ENCODE measurements around the gene OR2A2.
A peak's percentile ranks its signal among the peaks of the same experiment; 100 is the strongest.
"Not testable (repeated sequence)": the region's sequence is repeated elsewhere in the genome, so short reads cannot be mapped to it uniquely, and the experiment has no call there.

The OR2A2 gene, protein sequence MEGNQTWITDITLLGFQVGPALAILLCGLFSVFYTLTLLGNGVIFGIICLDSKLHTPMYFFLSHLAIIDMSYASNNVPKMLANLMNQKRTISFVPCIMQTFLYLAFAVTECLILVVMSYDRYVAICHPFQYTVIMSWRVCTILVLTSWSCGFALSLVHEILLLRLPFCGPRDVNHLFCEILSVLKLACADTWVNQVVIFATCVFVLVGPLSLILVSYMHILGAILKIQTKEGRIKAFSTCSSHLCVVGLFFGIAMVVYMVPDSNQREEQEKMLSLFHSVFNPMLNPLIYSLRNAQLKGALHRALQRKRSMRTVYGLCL

GRCh38 chr7:144109283-144109682, at the start of gene OR2A2:
TSS of gene OR2A2 (plus strand) at chr7:144109583. CDS start at chr7:144109583, 0 bp downstream.
- no peak for DNase-seq

DNA sequence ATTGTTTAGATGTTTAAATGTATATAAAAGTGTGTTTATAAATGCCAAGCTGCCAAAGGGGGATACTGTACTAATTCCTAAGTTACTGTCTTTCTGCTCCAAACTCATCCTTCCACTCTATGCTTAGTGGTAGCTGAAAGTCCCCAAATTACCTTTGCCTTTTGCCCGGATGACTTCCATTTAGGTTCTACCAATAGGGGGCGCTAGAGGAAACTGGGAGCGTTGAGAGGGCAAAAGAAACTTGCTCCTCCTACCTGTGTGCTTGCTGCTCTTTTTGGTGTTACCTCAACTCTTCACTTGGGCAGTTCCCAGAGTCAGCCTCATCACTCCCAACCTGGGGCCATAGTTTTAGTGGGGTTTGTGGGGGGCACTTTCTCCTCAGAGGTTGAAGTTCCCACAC, 45.7 kb upstream of the OR2A2 start:
- no peak for DNase-seq

GRCh38 chr7:144069511-144069910, 39.9 kb upstream of the OR2A2 start, which contains the start of gene OR2A25:
TSS of gene OR2A25 (plus strand) at chr7:144069811. CDS start at chr7:144074220, 4,409 bp downstream.
- DNase-seq = no peak

- DNase-seq = no peak
Observed at GRCh38 chr7:144069953-144070352, 39.4 kb upstream of the OR2A2 start.

DNA sequence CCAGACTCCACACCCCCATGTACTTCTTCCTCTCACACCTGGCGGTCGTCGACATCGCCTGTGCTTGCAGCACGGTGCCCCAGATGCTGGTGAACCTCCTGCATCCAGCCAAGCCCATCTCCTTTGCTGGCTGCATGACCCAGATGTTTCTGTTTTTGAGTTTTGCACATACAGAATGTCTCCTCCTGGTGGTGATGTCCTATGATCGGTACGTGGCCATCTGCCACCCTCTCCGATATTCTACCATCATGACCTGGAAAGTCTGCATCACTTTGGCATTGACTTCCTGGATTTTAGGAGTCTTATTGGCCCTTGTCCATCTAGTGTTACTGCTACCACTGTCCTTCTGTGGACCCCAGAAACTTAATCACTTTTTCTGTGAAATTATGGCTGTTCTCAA, 35.0 kb upstream of the OR2A2 start:
- no peak for DNase-seq

GRCh38 chr7:144085978-144086377, 23.4 kb upstream of the OR2A2 start, which contains the start of gene OR2A12:
TSS of gene OR2A12 (plus strand) at chr7:144086278. CDS start at chr7:144095108, 8,830 bp downstream.
- DNase-seq = no peak

DNA sequence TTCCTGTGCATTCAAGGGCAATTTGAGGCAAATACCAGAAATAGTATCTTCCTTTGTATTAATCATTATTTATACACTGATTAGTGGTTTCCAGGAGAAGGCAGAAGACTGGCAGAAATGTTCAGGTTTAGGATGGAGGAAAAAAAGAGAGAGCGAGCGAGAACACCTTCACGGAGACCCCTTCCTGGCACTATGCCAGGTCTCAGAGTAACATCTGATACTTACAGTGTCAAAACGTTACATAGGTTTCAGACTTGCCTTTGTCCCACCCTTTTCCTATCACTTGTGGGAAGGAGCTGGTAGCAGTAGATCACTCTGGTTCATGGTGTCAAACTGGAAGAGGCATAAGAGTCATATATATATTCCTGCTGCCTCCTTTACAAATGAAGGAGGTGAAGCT, 22.7 kb upstream of the OR2A2 start:
- DNase-seq = no peak

- DNase-seq = no peak
Observed at GRCh38 chr7:144087230-144087629, 22.2 kb upstream of the OR2A2 start.

- DNase-seq = no peak
Observed at GRCh38 chr7:144090667-144091066, 18.7 kb upstream of the OR2A2 start.

DNA sequence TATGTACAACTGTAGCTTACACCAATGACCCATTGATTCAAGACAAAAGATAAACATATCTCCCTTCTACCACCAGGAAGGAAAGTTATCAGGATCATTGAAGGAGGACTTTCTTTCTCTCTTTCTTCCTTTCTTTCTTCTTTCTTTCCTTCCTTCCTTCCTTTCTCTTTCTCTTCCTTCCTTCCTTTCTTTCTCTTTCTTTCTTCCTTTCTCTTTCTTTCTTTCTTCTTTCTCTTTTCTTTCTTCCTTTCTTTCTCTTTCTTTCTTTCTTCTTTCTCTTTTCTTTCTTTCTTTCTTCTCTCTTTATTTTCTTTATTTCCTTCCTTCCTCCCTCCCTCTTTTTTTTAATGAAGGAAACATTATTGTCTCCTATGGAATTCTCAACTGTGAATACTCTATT, 10.6 kb upstream of the OR2A2 start:
- DNase-seq = no peak

- DNase-seq = no peak
Observed at GRCh38 chr7:144100607-144101006, 8.8 kb upstream of the OR2A2 start.

DNA sequence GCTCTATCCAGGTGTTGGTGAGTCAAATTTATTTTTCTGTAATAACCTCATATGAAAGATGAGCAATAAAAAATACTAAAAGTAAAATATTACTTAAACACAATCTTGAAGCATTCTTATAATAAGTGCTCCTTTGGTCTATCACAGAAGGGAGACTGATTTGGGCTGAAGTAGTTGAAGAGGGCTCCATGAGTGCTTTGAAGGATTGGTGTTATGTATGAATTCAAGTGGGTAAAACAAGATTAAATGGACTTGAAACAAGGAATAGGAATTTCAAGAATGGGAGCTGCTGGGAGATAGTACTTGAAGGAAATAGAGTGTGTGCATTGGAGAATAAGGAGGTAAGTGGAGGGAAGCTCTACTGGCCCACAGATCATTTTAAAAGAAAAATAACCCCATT, 7.3 kb upstream of the OR2A2 start:
- DNase-seq = no peak

DNA sequence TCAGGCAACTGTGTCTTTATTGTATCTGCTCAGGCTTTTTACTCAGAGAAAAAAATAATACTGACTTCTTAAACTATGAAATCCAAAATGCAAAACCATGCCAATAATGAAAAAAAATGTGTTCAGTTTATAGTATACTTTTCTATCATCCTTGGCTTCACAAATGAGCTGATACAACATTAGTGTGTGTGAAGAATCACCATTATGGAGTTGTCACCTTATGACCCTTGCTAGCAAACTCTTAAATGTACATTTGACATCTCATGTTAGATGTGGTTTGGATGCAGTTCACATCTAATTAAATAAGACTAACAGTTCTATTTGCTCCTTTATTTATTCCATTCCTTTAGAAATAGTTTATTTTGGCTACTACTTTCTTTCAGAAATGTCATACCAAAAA, 4.2 kb upstream of the OR2A2 start:
- DNase-seq = no peak

GRCh38 chr7:144110272-144110671, 889 bp downstream of the OR2A2 start:
- no peak for DNase-seq

DNA sequence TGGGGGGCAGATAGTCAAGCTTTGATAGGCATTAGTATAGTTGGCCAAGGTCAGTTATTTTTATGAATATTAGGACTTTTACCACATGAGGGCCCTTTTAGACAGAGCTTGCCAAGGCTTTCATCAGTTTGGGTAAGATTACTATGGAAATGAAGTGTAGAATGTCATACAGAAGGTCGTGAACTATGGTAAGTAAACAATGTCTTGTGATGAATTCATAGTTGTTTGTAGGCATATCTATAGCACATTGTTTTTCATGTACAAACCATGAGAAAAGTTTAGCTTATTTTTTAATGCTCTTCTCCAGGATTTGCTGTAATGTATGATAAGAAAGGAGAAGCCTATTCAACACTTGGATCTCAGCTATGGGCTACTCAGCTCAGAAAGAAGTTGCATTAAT, 4.3 kb downstream of the OR2A2 start:
- DNase-seq = no peak

DNA sequence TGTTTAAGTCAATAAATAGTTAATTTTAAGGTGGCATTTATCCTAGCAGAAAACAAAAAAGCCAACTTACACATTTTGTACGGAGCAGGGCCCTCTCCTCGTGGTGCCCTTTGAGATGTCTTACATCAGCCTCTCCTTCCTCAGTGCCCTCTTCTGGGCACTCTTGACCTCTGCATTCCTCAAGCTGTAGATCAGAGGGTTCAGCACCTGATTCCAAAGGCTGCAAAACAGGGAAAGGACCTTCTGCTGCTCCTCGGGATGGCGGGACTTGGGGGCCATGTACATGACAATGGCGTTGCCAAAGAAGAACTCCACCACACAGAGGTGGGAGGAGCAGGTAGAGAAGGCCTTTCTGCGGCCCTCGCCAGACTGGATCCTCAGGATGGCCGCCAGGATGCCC, 9.0 kb downstream of the OR2A2 start:
- DNase-seq = no peak

- DNase-seq = no peak
Observed at GRCh38 chr7:144122876-144123275, 13.5 kb downstream of the OR2A2 start, which contains the start of gene OR2A14. TSS of gene OR2A14 (plus strand) at chr7:144123176. CDS start at chr7:144129113, 5,937 bp downstream.

DNA sequence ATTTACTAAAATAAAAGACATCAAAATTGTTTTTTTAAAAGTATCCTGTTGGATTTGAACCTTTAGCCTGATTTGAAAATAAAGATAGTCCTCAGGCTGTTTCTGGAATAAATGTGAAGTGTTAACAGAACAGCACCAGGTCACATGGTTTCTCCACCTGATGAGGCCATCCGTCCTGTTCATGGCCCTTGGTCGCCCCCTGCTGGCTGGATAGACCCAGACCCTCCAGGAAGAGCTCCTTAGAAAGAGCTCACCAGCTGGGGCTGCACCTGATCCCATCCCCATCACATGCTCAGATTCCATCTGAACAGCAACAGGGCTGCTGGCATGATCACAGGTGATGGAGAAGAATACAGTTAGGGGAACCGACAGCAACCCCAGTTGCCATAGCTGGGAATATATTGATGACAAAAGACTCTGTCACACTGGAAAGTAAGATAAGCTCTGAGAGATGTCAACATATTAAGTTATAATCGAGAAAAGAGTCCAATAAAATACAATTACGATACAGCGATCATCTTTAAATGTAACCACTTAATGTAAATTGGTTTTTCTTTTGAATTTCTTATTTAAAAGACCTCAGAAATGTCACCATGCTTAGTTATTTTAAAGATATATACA, 18.4 kb downstream of the OR2A2 start:
- peak in 31 of 58 donors; percentile 0 to 60 (median 9) for DNase-seq

DNA sequence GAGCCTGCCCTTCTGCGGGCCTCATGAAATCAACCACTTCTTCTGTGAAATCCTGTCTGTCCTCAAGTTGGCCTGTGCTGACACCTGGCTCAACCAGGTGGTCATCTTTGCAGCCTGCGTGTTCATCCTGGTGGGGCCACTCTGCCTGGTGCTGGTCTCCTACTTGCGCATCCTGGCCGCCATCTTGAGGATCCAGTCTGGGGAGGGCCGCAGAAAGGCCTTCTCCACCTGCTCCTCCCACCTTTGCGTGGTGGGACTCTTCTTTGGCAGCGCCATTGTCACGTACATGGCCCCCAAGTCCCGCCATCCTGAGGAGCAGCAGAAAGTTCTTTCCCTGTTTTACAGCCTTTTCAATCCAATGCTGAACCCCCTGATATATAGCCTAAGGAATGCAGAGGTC, 20.2 kb downstream of the OR2A2 start:
- DNase-seq = not testable (repeated sequence)

- DNase-seq = no peak
Observed at GRCh38 chr7:144130730-144131129, 21.3 kb downstream of the OR2A2 start.

- no peak for DNase-seq
Observed at GRCh38 chr7:144132262-144132661, 22.9 kb downstream of the OR2A2 start.

- no peak for DNase-seq
Observed at GRCh38 chr7:144133307-144133706, 23.9 kb downstream of the OR2A2 start.

- no peak for DNase-seq
Observed at GRCh38 chr7:144134116-144134515, 24.7 kb downstream of the OR2A2 start.
